GM21381 (cell line): ENCODE results near the gene ACMSD.
"Not testable (repeated sequence)": the region's sequence is repeated elsewhere in the genome, so short reads cannot be mapped to it uniquely, and the experiment has no call there.

Experiments used
- ATAC-seq: cut with Tn5 transposase; IDR thresholded peaks from one replicate; pipeline ENCODE4 v1.9.1; 2021; ENCODE audit warnings: mild to moderate bottlenecking, moderate library complexity; ENCODE audit not compliant: unreplicated experiment

Gene ACMSD

DNA sequence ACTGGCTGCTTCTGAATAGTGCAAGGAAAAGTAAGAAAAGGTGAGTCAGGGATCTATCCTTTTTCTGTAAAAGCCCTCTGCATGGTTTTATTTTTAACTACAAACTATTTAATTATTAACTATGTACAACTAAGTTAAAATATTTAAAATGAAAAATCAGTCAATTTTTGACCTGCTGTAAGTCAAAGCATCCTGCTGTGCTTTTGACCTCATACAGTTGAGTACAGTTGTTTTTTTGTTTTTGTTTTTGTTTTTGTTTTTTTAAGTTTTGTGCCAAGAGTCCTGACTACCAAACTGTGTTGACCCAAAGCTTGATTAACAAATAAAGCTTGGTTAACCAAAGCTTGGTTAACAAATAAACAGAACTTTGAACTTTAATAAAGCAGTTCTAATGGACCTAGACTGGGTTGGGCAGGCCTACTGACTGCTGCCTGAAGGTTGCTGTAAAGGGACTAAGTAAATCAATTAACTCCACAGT, at the start of gene ACMSD:
Gene ACMSD (plus strand): TSS at position 474 of the 478 bp plus-strand sequence. CDS start 67 bp downstream, outside the sequence.
- no peak for ATAC-seq

- no peak for ATAC-seq
These were observed 47.9 kb upstream of the ACMSD start for GRCh38 chr2:134790487-134790886.

DNA sequence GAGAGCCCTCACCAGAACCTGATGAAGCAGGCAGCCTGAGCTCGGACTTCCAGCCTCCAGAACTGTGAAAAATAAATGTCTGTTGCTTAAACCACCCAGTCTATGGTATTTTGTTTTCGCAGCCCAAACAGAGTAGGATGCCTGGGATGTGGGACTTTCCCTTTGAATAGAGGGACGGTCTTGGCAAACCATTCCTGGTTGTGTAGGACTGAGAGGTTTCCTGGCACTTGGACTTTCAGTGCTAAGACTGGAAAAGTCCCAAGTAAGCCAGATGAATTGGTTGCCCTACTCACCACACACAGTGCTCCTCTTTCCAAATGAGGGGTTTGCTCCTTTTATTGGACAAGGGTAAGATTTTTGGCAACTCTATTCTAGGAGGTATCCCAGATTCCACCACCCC, 46.8 kb upstream of the ACMSD start:
- ATAC-seq: no peak

DNA sequence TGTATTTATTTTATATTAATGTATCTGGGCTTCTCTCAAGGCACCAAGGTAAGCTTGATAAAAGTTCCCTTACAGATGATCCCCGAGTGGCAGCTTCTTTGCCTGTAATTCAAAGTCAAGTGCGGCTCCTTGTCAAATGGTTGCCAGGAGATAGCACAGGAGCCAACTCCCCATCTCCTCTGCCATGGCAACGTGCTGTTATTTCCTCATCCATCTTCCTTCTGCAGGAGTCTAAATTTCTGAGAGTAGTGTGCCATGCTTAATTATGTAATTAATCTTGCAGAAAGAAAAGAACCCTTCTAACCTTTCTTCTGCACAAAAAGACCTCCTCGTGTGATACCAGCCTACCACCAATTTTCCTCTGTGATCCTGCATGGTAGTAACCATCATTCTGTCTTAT, 46.2 kb upstream of the ACMSD start:
- no peak for ATAC-seq

DNA sequence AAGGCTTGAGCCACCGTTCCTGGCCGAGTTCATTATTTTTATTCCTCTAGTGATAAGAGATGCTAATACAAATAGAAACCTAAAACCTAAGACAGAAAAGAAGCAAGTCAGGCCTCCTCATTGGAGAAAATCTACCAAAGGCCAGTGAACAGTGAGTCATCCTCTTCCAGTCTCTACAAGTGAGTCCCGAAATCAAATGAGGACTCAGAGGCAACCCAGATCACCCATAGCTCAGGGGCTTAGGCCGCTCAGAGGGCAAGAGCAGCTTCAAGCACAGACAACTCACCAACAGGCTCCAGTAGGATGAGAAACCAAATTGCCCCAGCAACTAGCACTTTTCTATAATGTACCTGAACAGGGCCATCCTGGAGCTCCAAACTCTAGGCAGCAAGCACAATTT, 42.7 kb upstream of the ACMSD start:
- no peak for ATAC-seq

DNA sequence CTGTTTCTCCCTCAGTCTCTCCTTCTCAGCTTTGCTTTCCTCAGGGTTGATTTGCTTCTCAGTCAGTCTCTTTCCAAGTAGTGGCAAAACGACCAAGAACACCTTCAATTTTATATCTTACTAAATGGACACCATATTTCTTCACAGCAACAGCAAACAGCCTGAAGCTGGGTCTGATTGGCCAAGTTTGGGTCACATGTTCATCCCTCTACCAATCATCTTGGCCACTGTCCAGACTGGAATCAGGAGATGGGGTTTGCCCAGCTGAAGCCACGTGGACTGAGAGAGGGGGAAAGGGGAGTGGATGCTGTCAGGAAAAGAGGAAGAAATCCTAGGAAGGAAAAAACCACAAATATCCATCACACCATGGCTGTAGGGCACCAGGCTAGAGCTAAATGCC, 42.0 kb upstream of the ACMSD start:
- no peak for ATAC-seq

DNA sequence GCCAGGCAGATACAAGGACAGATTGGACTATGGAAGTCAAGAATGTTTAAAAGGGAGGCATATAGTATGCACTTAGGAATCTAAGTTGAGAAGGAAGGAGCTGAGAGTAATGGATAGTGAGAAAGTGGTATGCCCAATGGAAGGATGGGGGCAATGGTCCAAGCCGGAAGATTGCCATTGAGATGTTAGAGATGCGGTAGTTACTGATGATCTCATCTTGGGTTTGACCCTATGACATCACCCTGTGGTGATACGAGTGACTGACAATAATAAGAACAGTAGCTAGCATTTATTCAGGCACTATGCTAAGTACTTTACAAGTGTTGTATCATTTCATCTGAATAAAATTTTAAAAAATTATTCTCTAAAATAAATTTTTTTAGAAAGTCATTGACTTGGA, 38.5 kb upstream of the ACMSD start:
- ATAC-seq: no peak

- ATAC-seq: no peak
These were observed 38.1 kb upstream of the ACMSD start for GRCh38 chr2:134800341-134800740.

DNA sequence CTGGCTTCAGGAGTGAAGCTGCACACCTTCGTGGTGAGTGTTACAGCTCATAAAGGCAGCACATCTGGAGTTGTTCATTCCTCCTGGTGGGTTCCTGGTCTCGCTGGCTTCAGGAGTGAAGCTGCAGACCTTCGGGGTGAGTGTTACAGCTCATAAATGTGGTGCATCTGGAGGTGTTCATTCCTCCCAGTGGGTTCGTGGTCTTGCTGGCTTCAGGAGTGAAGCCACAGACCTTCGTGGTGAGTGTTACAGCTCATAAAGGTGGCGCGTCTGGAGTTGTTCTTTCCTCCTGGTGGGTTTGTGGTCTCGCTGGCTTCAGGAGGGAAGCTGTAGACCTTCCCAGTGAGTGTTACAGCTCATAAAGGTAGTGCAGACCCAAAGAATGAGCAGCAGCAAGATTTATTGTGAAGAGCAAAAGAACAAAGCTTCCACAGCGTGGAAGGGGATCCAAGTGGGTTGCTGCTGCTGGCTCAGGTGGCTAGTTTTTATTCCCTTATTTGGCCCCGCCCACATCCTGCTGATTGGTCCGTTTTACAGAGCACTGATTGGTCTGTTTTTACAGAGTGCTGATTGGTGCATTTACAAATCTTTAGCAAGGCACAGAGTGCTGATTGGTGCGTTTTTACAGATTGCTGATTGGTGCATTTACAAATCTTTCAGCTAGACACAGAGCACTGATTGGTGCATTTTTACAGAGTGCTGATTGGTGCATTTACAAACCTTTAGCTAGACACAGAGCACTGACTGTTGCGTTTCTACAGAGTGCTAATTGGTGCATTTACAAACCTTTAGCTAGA, 34.6 kb upstream of the ACMSD start:
- not testable (repeated sequence) for ATAC-seq

- no peak for ATAC-seq
These were observed 22.7 kb upstream of the ACMSD start for GRCh38 chr2:134815741-134816140.

GRCh38 chr2:134818321-134818720, 20.1 kb upstream of the ACMSD start:
- no peak for ATAC-seq

- no peak for ATAC-seq
These were observed 19.1 kb upstream of the ACMSD start for GRCh38 chr2:134819334-134819733.

DNA sequence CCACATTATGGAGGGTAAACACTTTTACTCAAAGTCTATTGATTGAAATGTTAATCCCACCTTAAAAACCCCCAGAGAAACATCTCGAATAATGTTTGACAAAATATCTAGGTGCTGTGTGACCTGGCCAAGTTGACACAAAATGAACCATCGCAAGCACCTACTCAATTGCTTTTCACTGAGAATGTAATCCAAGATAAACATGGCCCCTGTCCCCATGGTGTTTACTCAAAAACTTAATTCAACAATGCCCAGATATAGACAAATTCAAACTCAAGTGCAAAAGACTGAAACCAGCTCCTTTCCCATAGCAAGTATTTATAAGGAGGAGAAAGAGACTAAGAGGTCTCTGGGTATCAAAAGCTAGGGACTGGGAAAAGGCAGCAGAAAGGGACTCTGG, 15.0 kb upstream of the ACMSD start:
- ATAC-seq: no peak

DNA sequence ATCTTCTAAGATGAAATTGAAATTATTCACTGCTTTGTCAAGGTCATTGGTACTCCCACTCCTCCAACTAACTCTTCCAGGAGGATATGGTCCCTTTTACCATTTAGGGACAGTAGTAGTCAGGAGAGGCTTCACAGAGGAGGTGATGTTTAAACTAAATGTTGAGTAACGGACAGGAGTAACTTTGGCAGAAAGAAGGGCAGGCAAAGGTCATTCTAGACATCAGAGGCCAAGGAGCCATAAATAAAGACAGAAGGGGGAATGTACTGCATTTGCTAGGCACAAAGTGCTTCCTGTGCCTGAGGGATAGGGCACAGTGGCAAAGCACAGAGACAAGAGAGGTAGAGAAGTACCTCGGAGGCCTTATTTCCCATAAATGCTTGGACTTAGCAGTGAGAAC, 14.6 kb upstream of the ACMSD start:
- no peak for ATAC-seq

- not testable (repeated sequence) for ATAC-seq
These were observed 12.7 kb upstream of the ACMSD start for GRCh38 chr2:134825716-134826115.

DNA sequence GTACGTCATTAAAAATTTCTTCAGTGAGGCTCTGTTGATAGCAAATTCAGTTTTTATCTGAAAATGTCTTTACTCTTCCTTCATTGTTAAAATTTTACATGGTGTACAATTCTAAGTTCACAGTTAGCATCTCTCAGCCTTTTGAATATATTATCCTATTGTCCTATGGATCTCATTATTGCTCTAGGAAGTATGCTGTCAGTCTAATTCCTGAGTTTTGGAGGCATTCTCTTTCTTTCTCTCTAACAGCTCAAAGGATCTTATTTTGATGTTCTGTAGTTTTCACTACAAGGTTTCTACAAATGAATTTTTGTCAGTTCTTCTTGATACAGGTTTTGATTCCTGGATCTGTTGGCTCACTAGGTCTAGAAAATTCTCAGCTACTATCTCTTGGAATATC, 2.9 kb upstream of the ACMSD start:
- no peak for ATAC-seq

DNA sequence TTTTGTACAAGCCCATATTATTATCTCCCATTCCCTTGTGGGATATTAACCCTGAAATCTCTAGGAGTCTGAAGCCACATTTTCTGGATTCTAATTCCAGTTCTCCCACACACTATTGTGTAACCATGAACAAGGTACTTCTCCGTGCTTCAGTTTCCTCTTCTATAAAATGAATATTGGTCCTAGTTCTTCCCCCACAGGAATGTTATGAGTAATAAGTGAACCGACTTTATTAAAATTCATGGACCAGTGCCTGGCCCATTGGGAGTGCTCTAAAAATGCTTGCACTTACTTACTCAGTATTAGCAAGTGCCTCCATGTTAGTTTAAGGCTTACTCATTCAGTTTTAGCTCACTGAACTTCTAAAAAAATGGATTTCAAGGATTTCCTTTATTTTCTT, 1.4 kb upstream of the ACMSD start:
- no peak for ATAC-seq

DNA sequence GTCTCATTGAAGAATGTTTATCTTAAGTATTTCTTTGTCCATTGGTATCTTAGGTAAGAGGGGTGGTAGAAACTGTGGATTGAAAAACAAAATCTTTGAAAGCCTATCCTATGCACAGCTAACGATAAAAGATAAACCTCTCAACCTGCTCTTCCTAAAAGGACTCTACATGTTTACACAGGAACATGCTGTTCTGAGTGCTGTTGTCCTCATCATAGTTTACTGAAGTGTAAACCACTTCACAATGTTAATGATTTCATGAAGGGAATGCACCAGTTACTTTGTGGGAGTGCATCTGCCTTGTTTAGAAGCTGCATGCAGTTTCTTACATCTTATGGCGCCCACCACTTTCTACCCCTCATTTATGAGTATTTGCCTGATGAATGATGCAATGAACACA, 1.2 kb downstream of the ACMSD start:
- no peak for ATAC-seq

DNA sequence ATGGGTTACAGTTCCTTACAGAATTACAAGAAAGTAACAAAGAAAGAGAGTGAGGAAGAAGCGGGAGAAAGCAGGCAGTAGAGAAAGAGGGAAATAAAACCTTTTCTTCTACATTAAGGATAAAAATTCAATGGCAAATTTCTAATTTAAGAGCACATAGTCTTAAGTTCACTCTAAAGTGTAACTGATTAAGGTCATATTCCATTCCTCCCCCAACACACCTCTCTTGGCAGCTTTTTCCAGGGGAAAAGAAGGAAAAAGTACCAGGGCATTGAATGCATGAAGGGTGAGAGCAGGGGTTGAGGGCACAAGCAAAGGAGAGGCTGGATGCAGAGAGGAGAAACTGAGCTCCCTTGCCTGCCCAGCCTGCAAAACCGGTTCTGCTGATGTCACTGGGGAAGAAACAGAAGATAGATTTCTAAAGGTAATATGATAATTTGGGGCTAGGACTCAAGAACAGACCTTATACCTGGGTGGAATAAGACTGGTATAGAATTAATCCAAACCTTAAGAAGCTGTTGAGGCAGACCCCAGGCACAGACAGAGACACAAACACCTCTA, 4.6 kb downstream of the ACMSD start:
- ATAC-seq: no peak

GRCh38 chr2:134843968-134844367, 5.6 kb downstream of the ACMSD start:
- no peak for ATAC-seq

DNA sequence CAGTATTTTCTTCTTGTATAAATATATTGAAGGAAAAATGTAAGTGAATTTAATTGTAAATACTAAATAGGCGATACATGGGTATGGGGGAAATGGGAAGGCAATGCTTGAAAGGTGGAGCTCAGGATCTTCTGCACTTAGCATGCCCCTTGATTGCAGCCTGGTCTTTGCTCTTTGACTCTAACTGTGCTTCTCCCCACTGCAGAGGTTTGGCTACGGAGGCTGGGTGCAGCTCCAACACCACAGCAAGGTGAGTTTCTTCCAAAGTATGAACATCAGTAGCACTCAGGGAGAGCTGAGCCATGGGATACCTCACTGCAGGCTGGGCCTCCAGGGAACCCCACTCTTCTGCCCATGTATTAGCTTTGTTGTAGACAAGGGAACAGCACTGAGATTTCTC, 6.6 kb downstream of the ACMSD start:
- no peak for ATAC-seq

DNA sequence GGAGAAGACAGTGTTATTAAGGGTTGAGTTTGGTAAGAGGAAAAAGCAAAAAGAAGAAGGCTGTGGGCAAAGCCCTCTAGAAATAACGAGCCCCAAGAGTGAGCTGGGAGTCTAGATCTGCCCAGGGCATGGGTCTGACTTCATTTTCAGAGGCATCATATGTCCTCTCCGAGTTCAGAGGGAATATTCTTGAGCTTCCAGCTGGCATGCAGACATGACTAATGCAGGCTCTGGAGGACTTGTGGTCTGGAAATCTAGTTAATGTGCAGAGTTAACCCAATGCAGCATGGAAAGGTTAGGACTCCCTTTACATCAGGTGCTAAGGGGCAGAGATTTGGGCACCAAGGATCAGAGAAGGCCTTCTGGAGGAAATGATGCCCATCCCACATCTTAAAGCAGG, 7.3 kb downstream of the ACMSD start:
- ATAC-seq: no peak

GRCh38 chr2:134846213-134846612, 7.8 kb downstream of the ACMSD start:
- ATAC-seq: no peak
